ENCODE measurements around the gene LRATD1.
"Not testable (repeated sequence)": the region's sequence is repeated elsewhere in the genome, so short reads cannot be mapped to it uniquely, and the experiment has no call there.

GRCh38 chr2:14622550-14622939, 10.0 kb upstream of the LRATD1 start:
- not testable (repeated sequence) for TF ChIP-seq ZBTB33 (CRISPR knock-in tag; IDR thresholded peaks at IDR 0.05); ZBTB7A (IDR thresholded peaks at IDR 0.05; ENCODE audit: borderline replicate concordance, control insufficient read depth, low read depth, low read length); SRF (CRISPR knock-in tag; IDR thresholded peaks at IDR 0.05); POLR2A (conservative IDR thresholded peaks at IDR 0.05); HMGN3 (IDR thresholded peaks at IDR 0.05; ENCODE audit: borderline replicate concordance, extremely low read depth, insufficient read length, low read depth, low read length); CTCF (IDR thresholded peaks at IDR 0.05 in 2 of 3, conservative IDR thresholded peaks at IDR 0.05 in 1 of 3; ENCODE audit: insufficient read depth in 2 of 3, low read depth in 1 of 3, low read length in 3 of 3); NCOA1 (IDR thresholded peaks at IDR 0.05; ENCODE audit: low read depth); HIVEP1 (CRISPR knock-in tag; IDR thresholded peaks at IDR 0.05); ATF6 (CRISPR knock-in tag; IDR thresholded peaks at IDR 0.05); TRIM25 (IDR thresholded peaks at IDR 0.05; ENCODE audit: borderline replicate concordance); TCF15 (CRISPR knock-in tag; IDR thresholded peaks at IDR 0.05); ZNF707 (CRISPR knock-in tag; conservative IDR thresholded peaks at IDR 0.05)

All from K562 (cell line).